SIG-M5 (cell line): Measurements from ENCODE around the gene GNS.
"Not testable (repeated sequence)": the region's sequence is repeated elsewhere in the genome, so short reads cannot be mapped to it uniquely, and the experiment has no call there.

ENCODE experiments used
- DNase-seq: peaks from one replicate; lab custom pipeline; 2025; lab: John Stamatoyannopoulos, UW

GNS gene

DNA sequence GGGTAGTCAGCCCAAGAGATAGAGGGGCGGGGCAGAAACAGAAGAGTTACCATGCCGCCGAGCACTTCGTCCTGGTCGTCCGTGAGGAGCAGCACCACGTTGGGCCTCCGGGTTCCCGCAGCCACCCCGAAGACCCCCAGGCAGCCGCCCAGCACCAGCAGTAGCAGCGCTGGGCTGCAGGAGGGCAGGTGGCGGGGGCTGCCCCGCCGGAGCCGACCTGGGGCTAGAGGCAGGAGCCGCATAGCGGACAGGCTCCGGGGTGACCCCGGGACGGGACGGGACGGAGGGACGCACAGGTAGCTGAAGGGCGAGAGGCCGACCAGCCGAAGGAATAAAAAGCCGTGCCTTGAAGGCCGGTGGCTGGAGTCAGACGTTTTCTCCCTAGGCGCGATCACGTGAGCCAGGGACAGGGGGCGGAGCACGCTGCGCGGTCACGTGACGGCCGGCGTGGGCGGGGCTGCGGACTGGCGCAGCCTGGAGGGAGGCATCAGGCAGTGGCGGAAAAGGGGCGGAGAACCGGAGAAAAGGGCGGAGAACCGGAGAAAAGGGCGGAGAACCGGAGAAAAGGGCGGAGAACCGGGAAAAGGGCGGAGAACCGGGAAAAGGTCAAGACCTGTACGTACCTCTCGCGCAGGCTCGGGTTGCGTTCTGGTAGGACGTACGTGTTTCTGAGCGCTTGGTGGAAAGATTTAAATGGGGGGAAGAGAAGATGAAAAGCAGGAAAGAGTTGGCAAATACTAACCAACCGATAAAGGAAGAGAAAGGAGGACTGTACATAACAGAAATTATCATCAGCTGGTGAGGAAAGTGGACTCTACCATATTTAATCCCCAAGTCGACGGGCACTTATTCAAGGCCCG lies at the start of gene GNS:
Gene GNS, minus strand, starts transcription at position 372 of the 860 bp plus-strand sequence. Its CDS starts 130 bp downstream, at position 242.
- peak; percentile 54 for DNase-seq

GRCh38 chr12:64808110-64808509 lies 48.9 kb upstream of the GNS start:
- DNase-seq = no peak

DNA sequence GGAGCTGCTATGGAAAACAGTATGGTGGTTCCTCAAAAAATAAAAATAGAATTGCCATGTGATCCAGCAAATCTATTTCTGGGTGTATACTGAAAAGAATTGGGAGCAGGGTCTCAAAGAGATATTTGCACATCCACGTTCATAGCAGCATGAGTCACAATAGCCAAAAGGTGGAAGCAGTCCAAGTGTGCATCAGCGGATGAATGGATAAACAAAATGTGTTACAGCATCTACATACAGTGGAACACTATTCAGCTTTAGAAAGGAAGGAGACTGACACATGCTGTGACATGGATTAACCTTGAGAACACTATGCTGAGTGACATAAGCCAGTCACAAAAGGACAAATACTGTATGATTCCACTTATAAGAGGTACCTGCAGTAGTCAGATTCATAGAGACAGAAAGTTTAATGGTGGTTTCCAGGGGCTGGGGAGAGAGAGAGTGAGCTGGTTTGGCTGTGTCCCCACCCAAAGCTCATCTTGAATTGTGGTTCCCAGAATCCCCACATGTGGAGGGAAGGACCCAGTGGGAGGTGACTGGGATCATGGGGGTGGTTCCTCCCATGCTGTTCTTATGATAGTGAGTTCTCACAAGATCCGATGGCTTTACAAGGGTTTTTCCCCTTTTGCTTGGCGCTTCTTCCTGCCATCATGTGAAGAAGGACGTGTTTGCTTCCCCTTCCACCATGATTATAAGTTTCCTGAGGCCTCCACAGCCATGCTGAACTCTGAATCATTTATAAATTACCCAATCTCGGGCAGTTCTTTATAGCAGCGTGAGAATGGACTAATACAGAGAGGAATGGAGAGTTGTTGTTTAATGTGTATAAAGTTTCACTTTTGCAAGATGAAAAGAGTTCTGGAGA lies 47.6 kb upstream of the GNS start:
- no peak for DNase-seq

DNA sequence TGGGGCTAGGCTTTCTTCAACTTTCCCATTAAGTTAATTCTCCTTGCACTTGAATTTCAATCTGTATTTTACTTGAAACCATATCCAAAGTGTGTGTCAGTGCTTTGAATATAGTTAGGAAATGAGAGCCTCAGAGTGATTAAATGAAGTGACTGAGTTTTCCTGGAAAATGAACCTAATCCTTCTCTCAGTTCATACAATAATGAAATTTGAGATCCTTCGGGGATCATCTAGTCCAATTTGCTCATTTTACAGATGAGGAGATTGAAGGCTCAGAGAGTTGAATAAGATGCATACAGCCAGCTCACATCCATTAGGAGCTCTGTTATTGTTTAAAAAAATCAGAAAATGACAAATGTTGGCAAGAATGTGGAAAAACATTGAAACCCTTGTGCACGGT lies 47.0 kb upstream of the GNS start:
- no peak for DNase-seq

DNA sequence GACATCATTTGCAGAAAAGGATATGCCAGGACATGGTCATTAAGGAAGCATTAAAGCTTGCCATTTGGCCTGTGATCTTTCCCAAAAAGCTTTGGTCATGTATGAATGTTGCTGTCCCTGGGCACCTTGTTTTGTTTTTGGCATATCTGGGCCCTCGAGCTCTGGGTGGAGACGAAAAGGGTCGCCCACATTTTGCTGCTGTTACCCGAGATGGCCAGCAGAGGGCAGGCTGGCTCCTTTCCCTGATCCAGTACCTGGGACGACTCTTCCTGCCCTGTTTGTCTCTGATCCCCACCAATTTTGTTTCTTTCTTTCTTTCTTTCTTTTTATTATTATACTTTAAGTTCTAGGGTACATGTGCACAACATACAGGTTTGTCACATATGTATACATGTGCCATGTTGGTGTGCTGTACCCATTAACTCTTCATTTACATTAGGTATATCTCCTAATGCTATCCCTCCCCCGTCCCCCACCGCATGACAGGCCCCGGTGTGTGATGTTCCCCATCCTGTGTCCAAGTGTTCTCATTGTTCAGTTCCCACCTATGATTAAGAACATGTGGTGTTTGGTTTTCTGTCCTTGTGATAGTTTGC lies 43.1 kb upstream of the GNS start:
- DNase-seq = not testable (repeated sequence)

DNA sequence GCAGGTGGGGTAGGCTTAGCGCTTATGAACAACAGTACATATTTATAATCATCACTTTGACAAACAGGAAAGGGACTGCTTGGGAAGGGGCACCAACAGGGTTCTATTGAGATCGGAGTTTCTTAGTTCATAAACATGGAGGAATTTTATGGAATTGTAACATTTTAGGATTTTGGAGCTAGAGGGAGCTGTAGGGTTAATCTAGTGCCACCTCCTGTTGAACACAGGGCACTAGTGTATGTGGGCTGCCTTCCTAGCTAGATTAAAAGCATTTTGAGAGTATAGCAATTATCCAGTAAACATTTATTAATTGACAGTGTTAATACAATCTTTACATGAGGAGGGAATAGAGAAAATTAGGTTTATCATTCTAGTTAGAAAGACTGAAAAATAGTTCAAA lies 42.2 kb upstream of the GNS start:
- DNase-seq = no peak

DNA sequence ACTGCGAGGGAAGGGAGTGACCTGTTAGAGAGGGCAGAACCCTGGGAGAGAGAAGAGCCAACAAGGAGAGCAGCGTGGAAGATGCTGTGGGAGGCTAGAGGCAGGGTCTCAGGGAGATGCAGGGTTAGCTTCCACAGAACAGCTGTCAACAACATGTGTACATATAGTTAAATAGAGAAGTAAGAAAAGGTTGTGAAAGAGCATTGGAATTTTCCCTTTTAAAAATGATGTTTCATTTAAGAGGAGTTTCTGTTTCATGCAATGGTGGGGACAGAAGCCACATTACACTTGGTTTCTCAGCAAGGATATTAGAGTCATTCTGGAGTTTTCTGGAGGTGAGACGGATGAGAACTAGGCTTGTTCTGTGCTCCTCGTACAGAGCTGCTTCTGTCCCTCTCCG lies 41.4 kb upstream of the GNS start:
- no peak for DNase-seq

GRCh38 chr12:64798165-64798564 lies 39.0 kb upstream of the GNS start:
- DNase-seq = no peak

DNA sequence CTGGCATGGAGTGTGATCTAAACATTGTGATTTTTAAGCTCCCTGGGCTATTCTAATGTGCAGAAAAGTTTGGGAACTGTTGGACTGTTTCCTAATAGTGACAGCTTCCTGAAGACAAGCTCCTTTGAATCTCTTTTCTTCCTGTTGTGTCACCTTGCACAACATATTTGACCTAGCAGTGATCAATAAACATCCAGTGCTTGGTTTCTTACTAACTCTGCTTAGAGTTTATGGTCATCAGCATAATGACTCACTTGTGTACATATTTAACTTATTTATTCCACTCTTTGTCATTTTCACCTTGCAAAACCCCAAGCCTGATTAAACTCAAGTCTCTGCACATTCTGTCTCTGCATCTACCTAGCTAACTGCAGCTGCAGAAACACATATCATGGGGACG lies 38.0 kb upstream of the GNS start:
- DNase-seq = no peak

DNA sequence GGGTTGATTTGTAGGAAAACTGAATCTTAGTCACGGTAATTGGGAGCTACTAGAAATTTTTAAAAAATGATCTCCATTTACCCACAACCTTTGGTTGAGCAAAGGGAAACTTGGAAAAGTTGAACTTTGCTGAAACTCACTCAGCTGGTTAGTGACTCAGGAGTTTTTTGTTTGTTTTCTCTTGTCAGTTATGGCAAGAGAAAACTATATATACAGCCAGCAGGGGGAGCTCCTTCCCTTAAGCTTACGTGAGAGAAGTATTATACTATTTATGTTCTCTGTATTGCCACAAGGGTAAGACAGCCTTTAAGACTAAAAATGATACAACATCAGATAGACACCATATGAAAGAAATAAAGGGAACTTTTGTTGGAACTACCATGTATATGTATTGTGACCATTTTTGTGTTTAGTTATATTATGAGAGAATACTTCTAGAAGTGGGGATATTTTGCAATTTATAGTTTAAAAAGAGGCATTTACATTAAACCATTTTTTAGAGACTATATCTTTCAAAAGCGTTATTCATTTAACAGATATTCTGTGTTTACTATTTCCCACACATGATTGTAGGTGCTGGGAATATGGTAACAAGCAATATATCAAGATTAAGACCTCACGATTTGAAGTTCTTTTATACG lies 37.1 kb upstream of the GNS start:
- peak; percentile 71 for DNase-seq

DNA sequence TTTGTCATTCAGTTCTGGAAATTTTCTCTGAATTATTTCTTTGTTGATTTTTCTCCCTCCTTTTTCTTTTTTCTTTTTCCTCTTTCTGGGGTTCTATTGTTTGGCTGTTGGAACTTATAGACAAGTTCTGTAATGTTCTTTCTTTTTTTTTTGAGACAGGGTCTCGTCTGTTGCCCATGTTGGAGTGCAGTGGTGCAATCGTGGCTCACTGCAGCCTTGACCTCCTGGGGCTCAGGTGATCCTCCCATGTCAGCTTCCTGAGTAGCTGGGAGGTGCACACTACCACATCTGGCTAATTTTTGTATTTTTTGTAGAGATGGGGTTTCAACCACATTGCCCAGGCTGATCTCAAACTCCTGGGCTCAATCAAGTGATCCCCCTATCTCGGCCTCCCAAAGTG lies 35.1 kb upstream of the GNS start:
- DNase-seq = no peak

- DNase-seq = no peak
These were observed 34.4 kb upstream of the GNS start for GRCh38 chr12:64793610-64794009.

DNA sequence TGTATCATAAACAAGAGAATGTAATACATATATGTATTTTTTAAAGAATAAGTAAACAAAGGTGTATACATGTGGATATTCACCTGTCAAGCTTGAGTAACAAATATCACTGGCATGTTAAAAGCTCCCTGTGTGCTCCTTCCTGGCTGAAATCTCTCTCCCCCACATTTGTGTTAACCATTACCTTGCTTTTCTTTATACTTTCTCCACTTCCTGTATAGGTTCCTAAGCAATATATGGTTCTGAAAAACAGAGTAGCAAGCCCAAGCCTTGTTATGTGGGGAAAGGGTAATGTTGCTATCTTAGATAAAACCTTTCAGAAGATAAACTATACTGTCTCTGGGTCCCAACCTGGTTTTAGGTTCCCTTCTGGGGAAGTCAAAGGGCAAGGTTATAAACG lies 32.9 kb upstream of the GNS start:
- DNase-seq = no peak

DNA sequence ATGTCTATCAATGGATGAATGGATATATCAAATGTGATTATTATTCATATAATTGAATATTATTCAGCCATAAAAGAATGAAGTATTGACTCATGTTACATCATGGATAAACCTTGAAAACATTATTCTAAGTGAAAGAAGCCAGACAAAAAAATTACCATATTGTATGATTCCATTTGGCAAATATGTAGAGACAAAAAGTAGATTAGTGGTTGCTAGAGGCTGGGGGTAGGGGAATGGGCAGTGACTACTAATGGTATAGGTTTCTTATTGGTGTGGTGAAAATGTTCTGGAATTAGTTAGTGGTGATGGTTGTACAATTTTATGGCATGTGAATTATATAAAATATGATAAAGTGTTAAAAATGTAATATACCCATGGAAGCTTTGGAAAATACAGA lies 31.8 kb upstream of the GNS start:
- DNase-seq = no peak

- no peak for DNase-seq
These were observed 31.0 kb upstream of the GNS start for GRCh38 chr12:64790166-64790565.

GRCh38 chr12:64785838-64786237 lies 26.6 kb upstream of the GNS start:
- DNase-seq = no peak

GRCh38 chr12:64782191-64782876 lies 23.1 kb upstream of the GNS start:
- no peak for DNase-seq

- DNase-seq = no peak
These were observed 22.3 kb upstream of the GNS start for GRCh38 chr12:64781280-64782190.

- DNase-seq = no peak
These were observed 21.5 kb upstream of the GNS start for GRCh38 chr12:64780531-64781279.

GRCh38 chr12:64780132-64780530 lies 20.9 kb upstream of the GNS start:
- no peak for DNase-seq
